Stimulated activated naive B cell treated with anti-CD40 and anti-IgM and Interleukin-4, amounts not matched to agents 10 μg/mL and 1 μg/mL and 100 μg/mL, for 72 hours (primary cell): ENCODE measurements around the gene FREM1.

Source experiments
- ATAC-seq, 2 donors: fragments of 150-1000 bp; cut with Tn5 transposase; replicated peaks; 2 replicates each; pipeline ENCODE4 v1.10.0; 2021; ENCODE audit warnings: moderate library complexity in 1 of 2
- DNase-seq: peaks from one replicate; pipeline ENCODE4 v3.0.0; 2021
- H3K27ac Mint-ChIP-seq: one replicate; pipeline ENCODE4 v1.8.0; 2022; ENCODE audit warnings: mild to moderate bottlenecking, mixed read lengths
- H3K27me3 Mint-ChIP-seq, 2 donors: one replicate each; pipeline ENCODE4 v1.8.0; 2022; ENCODE audit warnings: mixed read lengths in 2 of 2
- H3K36me3 Mint-ChIP-seq, 2 donors: one replicate each; pipeline ENCODE4 v1.8.0; 2022; ENCODE audit warnings: mixed read lengths in 2 of 2, mild to moderate bottlenecking in 1 of 2
- H3K4me1 Mint-ChIP-seq, 2 donors: one replicate each; pipeline ENCODE4 v1.8.0; 2022; ENCODE audit warnings: mixed read lengths in 2 of 2, mild to moderate bottlenecking in 1 of 2
- H3K4me3 Mint-ChIP-seq, 2 donors: one replicate each; pipeline ENCODE4 v1.8.0; 2022; ENCODE audit warnings: mild to moderate bottlenecking in 2 of 2, mixed read lengths in 2 of 2, moderate library complexity in 1 of 2
- H3K9me3 Mint-ChIP-seq, 2 donors: one replicate each; pipeline ENCODE4 v1.8.0; 2022; ENCODE audit warnings: mixed read lengths in 2 of 2, mild to moderate bottlenecking in 1 of 2

The FREM1 gene

GRCh38 chr9:14730461-14730898 is 179.7 kb downstream of the FREM1 start:
- Mint-ChIP-seq H3K4me3 (no peak overlapping the region), H3K27ac (no peak overlapping the region), H3K36me3 (no peaks in the 10 kb centered on the region), H3K4me1 (no peaks in the 10 kb centered on the region), H3K27me3 (peaks cover 8 to 26% of the 10 kb centered on the region in 2 donors), H3K9me3 (no peaks in the 10 kb centered on the region)
- DNase-seq = no peak
- no peak for ATAC-seq

GRCh38 chr9:14723301-14723700 is 186.9 kb downstream of the FREM1 start:
- H3K27me3 Mint-ChIP-seq = peaks cover 11 to 56% of the 10 kb centered on the region in 2 donors
- no peak for ATAC-seq
- H3K36me3 Mint-ChIP-seq = no peaks in the 10 kb centered on the region
- no peak overlapping the region for H3K27ac Mint-ChIP-seq
- H3K4me3 Mint-ChIP-seq = no peak overlapping the region
- no peaks in the 10 kb centered on the region for H3K4me1 Mint-ChIP-seq
- no peaks in the 10 kb centered on the region for H3K9me3 Mint-ChIP-seq
- no peak for DNase-seq

- Mint-ChIP-seq H3K4me1 (no peaks in the 10 kb centered on the region), H3K9me3 (no peaks in the 10 kb centered on the region), H3K27ac (no peak within 1 kb of the TSS), H3K27me3 (peaks cover 11 to 56% of the 10 kb centered on the region in 2 donors), H3K36me3 (no peaks in the 10 kb centered on the region), H3K4me3 (no peak within 1 kb of the TSS)
- ATAC-seq (no peak), DNase-seq (no peak)
Measured at GRCh38 chr9:14722391-14723035, 187.7 kb downstream of the FREM1 start, which contains the start of gene CER1. Gene CER1 (minus strand): TSS chr9:14722733. CDS start chr9:14722672, 61 bp downstream.

GRCh38 chr9:14719231-14719923 is 190.9 kb downstream of the FREM1 start:
- H3K27me3 Mint-ChIP-seq = peaks cover 7 to 55% of the 10 kb centered on the region in 2 donors
- DNase-seq = no peak
- no peaks in the 10 kb centered on the region for H3K36me3 Mint-ChIP-seq
- no peaks in the 10 kb centered on the region for H3K9me3 Mint-ChIP-seq
- H3K27ac Mint-ChIP-seq = no peak overlapping the region
- ATAC-seq = no peak
- no peak overlapping the region for H3K4me3 Mint-ChIP-seq
- H3K4me1 Mint-ChIP-seq = no peaks in the 10 kb centered on the region

GRCh38 chr9:14715102-14715501 is 195.1 kb downstream of the FREM1 start:
- DNase-seq = no peak
- Mint-ChIP-seq H3K27ac (no peak overlapping the region), H3K36me3 (peaks cover 0 to 1% of the 10 kb centered on the region in 2 donors), H3K27me3 (peaks cover 24 to 40% of the 10 kb centered on the region in 2 donors), H3K4me3 (no peak overlapping the region), H3K4me1 (peaks cover 5 to 12% of the 10 kb centered on the region in 2 donors), H3K9me3 (peaks cover 2 to 4% of the 10 kb centered on the region in 2 donors)
- ATAC-seq = no peak

- no peak for ATAC-seq
- peaks cover 39 to 46% of the 10 kb centered on the region in 2 donors for H3K27me3 Mint-ChIP-seq
Measured at GRCh38 chr9:14713187-14713767, 197.0 kb downstream of the FREM1 start.

GRCh38 chr9:14710804-14711203 is 199.4 kb downstream of the FREM1 start:
- no peak for ATAC-seq
- no peak overlapping the region for H3K27ac Mint-ChIP-seq

More at GRCh38 chr9:14713187-14713767, 197.0 kb downstream of the FREM1 start:
- no peak overlapping the region for H3K27ac Mint-ChIP-seq
- H3K4me1 Mint-ChIP-seq = peaks cover 5 to 12% of the 10 kb centered on the region in 2 donors
- H3K36me3 Mint-ChIP-seq = peaks cover 3 to 5% of the 10 kb centered on the region in 2 donors
- DNase-seq = no peak
- H3K9me3 Mint-ChIP-seq = peaks cover 5 to 8% of the 10 kb centered on the region in 2 donors
- H3K4me3 Mint-ChIP-seq = no peak overlapping the region

GRCh38 chr9:14706530-14707140 is 203.6 kb downstream of the FREM1 start:
- Mint-ChIP-seq H3K4me1 (peaks cover 2 to 13% of the 10 kb centered on the region in 2 donors), H3K4me3 (peak overlapping the region; percentile 0 to 43), H3K36me3 (peaks cover 5 to 9% of the 10 kb centered on the region in 2 donors), H3K27ac (no peak overlapping the region), H3K9me3 (peaks cover 11 to 17% of the 10 kb centered on the region in 2 donors), H3K27me3 (peaks cover 36 to 51% of the 10 kb centered on the region in 2 donors)
- ATAC-seq = peak; percentile 74 to 79
- DNase-seq = no peak

More at GRCh38 chr9:14710804-14711203, 199.4 kb downstream of the FREM1 start:
- no peak overlapping the region for H3K4me3 Mint-ChIP-seq
- H3K36me3 Mint-ChIP-seq = peaks cover 3 to 5% of the 10 kb centered on the region in 2 donors
- peaks cover 7 to 24% of the 10 kb centered on the region in 2 donors for H3K4me1 Mint-ChIP-seq
- H3K27me3 Mint-ChIP-seq = peaks cover 39 to 44% of the 10 kb centered on the region in 2 donors
- peaks cover 7 to 8% of the 10 kb centered on the region in 2 donors for H3K9me3 Mint-ChIP-seq
- DNase-seq = no peak

- ATAC-seq (no peak), DNase-seq (no peak)
- peaks cover 9 to 13% of the 10 kb centered on the region in 2 donors for H3K9me3 Mint-ChIP-seq
- H3K27me3 Mint-ChIP-seq = peaks cover 29 to 39% of the 10 kb centered on the region in 2 donors
- peaks cover 2 to 13% of the 10 kb centered on the region in 2 donors for H3K4me1 Mint-ChIP-seq
- peaks cover 3 to 9% of the 10 kb centered on the region in 2 donors for H3K36me3 Mint-ChIP-seq
- no peak overlapping the region for H3K27ac Mint-ChIP-seq
- H3K4me3 Mint-ChIP-seq = no peak overlapping the region
Measured at GRCh38 chr9:14705079-14705478, 205.1 kb downstream of the FREM1 start.

- ATAC-seq (no peak), DNase-seq (no peak)
- peaks cover 25 to 34% of the 10 kb centered on the region in 2 donors for H3K27me3 Mint-ChIP-seq
- H3K4me3 Mint-ChIP-seq = no peak overlapping the region
- H3K36me3 Mint-ChIP-seq = peaks cover 2 to 9% of the 10 kb centered on the region in 2 donors
- peaks cover 8 to 12% of the 10 kb centered on the region in 2 donors for H3K9me3 Mint-ChIP-seq
- H3K4me1 Mint-ChIP-seq = peaks cover 2 to 13% of the 10 kb centered on the region in 2 donors
- H3K27ac Mint-ChIP-seq = no peak overlapping the region
Measured at GRCh38 chr9:14704281-14704680, 205.9 kb downstream of the FREM1 start.

GRCh38 chr9:14702200-14702720 is 208.0 kb downstream of the FREM1 start:
- Mint-ChIP-seq H3K9me3 (peaks cover 6 to 8% of the 10 kb centered on the region in 2 donors), H3K4me3 (no peak overlapping the region), H3K4me1 (peaks cover 2 to 12% of the 10 kb centered on the region in 2 donors), H3K27me3 (peaks cover 15 to 26% of the 10 kb centered on the region in 2 donors), H3K36me3 (peaks cover 0 to 6% of the 10 kb centered on the region in 2 donors), H3K27ac (no peak overlapping the region)
- DNase-seq (no peak), ATAC-seq (no peak)

GRCh38 chr9:14693251-14693861 is 216.9 kb downstream of the FREM1 start, which contains the start of gene ZDHHC21:
Gene ZDHHC21 (minus strand): TSS chr9:14693432. CDS start chr9:14674340, 19,092 bp downstream.
- Mint-ChIP-seq H3K4me1 (peaks cover 28 to 30% of the 10 kb centered on the region in 2 donors), H3K9me3 (no peaks in the 10 kb centered on the region), H3K4me3 (peak within 1 kb of the TSS; percentile 93 to 96), H3K27ac (peak within 1 kb of the TSS; percentile 96), H3K36me3 (peaks cover 11 to 14% of the 10 kb centered on the region in 2 donors), H3K27me3 (peaks cover 9 to 12% of the 10 kb centered on the region in 2 donors)
- ATAC-seq (peak; percentile 91), DNase-seq (peak; percentile 70)

- peak overlapping the region; percentile 96 for H3K27ac Mint-ChIP-seq
- no peaks in the 10 kb centered on the region for H3K9me3 Mint-ChIP-seq
- peaks cover 13 to 18% of the 10 kb centered on the region in 2 donors for H3K36me3 Mint-ChIP-seq
- H3K4me3 Mint-ChIP-seq = peak overlapping the region; percentile 93 to 96
- DNase-seq (peak; percentile 33), ATAC-seq (peak; percentile 67 to 69)
- peaks cover 6 to 9% of the 10 kb centered on the region in 2 donors for H3K27me3 Mint-ChIP-seq
- H3K4me1 Mint-ChIP-seq = peaks cover 32 to 33% of the 10 kb centered on the region in 2 donors
Measured at GRCh38 chr9:14692470-14693250, 217.6 kb downstream of the FREM1 start.
